OCI-LY7 (cell line): ENCODE data around the gene IGFBP4. TPM values are rescaled to one million over a fixed set of nuclear protein-coding genes. Genes with fewer than 3 reads are reported as not detected.

Experiments
- BruUV-seq: library from RNA; stranded (reverse); fragments of 400-500 nt; replicated peaks from 2 replicates; lab custom pipeline; 2021; lab: Mats Ljungman, UMichigan
- CTCF ChIA-PET: fragments of 300-600 bp; sonication (Branson Sonifier 250); formaldehyde crosslinking; loops from one replicate; lab custom pipeline; 2022; ENCODE audit warnings: antibody characterized with exemption; ENCODE audit not compliant: unreplicated experiment; lab: Charles Lee
- POLR2A ChIA-PET: fragments of 300-600 bp; sonication (Branson Sonifier 250); formaldehyde crosslinking; loops from one replicate; lab custom pipeline; 2022; ENCODE audit warnings: antibody characterized with exemption; lab: Charles Lee
- DNase-seq: peaks from one replicate; pipeline ENCODE4 v3.0.0-alpha.2; 2015; ENCODE audit warnings: low spot score
- H2AFZ ChIP-seq: fragments of 200-600 bp; sonication (generic), shearing (Covaris generic); 2 replicates; pipeline ENCODE4 v1.6.1; 2014; ENCODE audit warnings: mild to moderate bottlenecking, antibody characterized with exemption, low read length, moderate library complexity
- H3K27ac ChIP-seq: fragments of 200-600 bp; sonication (generic); 2 replicates; pipeline ENCODE4 v1.5.1; 2014; ENCODE audit warnings: mixed run types, low read depth, mild to moderate bottlenecking, moderate library complexity, low read length, inconsistent platforms; ENCODE audit not compliant: poor library complexity, severe bottlenecking
- H3K36me3 ChIP-seq: fragments of 200-600 bp; sonication (generic); 2 replicates; pipeline ENCODE4 v1.6.1; 2014; ENCODE audit warnings: mild to moderate bottlenecking, antibody characterized with exemption, low read length, moderate library complexity, mixed read lengths; ENCODE audit not compliant: insufficient read depth
- H3K4me1 ChIP-seq: fragments of 200-600 bp; sonication (generic); 2 replicates; pipeline ENCODE4 v1.5.1; 2014; ENCODE audit warnings: mild to moderate bottlenecking, low read length; ENCODE audit not compliant: insufficient read depth, poor library complexity, severe bottlenecking
- H3K4me2 ChIP-seq: fragments of 200-600 bp; sonication (generic); 2 replicates; pipeline ENCODE4 v1.6.1; 2014; ENCODE audit warnings: mild to moderate bottlenecking, low read length
- H3K4me3 ChIP-seq: fragments of 200-600 bp; sonication (generic); 2 replicates; pipeline ENCODE4 v1.5.1; 2014; ENCODE audit warnings: mild to moderate bottlenecking, low read depth, low read length; ENCODE audit not compliant: poor library complexity, severe bottlenecking
- H3K79me2 ChIP-seq: fragments of 200-600 bp; sonication (generic); 2 replicates; pipeline ENCODE4 v1.6.1; 2016; ENCODE audit warnings: low read depth, mild to moderate bottlenecking, low read length, moderate library complexity, mixed read lengths; ENCODE audit not compliant: insufficient read depth
- H3K9me2 ChIP-seq: fragments of 200-600 bp; sonication (generic); 2 replicates; pipeline ENCODE4 v1.6.1; 2016; ENCODE audit warnings: mild to moderate bottlenecking, low read length, mixed read lengths; ENCODE audit not compliant: insufficient read depth
- H3K9me3 ChIP-seq: fragments of 200-600 bp; sonication (generic); 2 replicates; pipeline ENCODE4 v1.6.1; 2014; ENCODE audit warnings: mild to moderate bottlenecking, mixed run types, low read length, mixed read lengths
- H4K20me1 ChIP-seq: fragments of 200-600 bp; sonication (generic); 2 replicates; pipeline ENCODE4 v1.6.1; 2014; ENCODE audit warnings: mild to moderate bottlenecking, antibody characterized with exemption, low read length, moderate library complexity, mixed read lengths; ENCODE audit not compliant: insufficient read depth
- EZH2phosphoT487 ChIP-seq: fragments of 200-600 bp; sonication (generic); IDR thresholded peaks from 2 replicates; pipeline ENCODE4 v1.6.1; 2018; ENCODE audit warnings: low read depth, borderline replicate concordance, mild to moderate bottlenecking, mixed run types, antibody characterized with exemption, low read length, moderate library complexity, mixed read lengths
- intact Hi-C: fragments of 100-400 bp; cut with micrococcal nuclease; formaldehyde crosslinking; loops from one replicate; pipeline ENCODE4 v1.10.0; 2022; ENCODE audit not compliant: unreplicated experiment
- total RNA-seq, 2 experiments: library from RNA; depleted of rRNA in 1 of 2; stranded (reverse); fragments of >200 nt in 1 of 2; shearing (Covaris generic) in 1 of 2; gene quantifications; 2 replicates each; pipeline ENCODE4 v1.2.3, GENCODE V29; 2014 to 2022
- TF ChIP-seq, protein P1 (sequence below): fragments of 200-600 bp; sonication (generic); conservative IDR thresholded peaks from 2 replicates; pipeline ENCODE4 v1.5.1; 2014; ENCODE audit warnings: mild to moderate bottlenecking, antibody characterized with exemption, low read length, moderate library complexity, mixed read lengths

The IGFBP4 gene
- total RNA-seq, 2 experiments from 2014 or later: not detected

DNA sequence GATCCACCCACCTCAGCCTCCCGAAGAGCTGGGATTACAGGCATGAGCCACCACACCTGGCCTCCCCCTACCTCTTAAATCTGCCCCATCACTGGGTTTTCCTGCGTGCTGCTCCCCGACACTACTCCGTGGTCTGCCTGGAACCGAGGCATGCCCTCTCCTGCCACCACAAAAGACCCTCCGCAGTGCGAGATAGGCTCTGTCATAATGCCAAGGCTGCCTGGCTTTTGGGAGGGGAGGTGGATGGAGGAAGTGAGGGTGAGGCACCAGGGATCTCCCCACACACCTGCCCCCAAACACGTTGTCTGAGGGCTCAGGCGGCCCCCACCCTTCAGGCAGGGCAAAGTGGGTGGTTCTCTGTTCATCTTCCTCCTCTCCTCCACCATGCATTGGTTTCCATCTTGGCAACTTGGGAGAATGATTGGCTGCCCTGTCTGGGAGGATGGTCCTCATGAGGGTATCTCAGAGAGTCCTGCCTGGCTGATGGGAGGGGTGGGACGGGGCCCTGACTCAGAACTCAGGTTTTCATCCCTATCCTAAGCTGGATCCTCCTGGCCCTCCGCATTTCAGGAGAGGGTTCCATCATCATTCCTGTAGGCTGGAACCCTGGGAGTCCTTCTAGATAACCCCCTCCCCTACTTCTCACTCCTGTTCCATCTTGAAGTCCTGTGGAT, 23.2 kb downstream of the IGFBP4 start:
- BruUV-seq: no TSS peak
- H2AFZ ChIP-seq: no peak overlapping the region
- ChIA-PET CTCF (no interaction called here), POLR2A (no interaction called here)
- H3K4me1 ChIP-seq: no peaks in the 10 kb centered on the region
- intact Hi-C loops: no loop called here
- no peaks in the 10 kb centered on the region for H3K9me3 ChIP-seq
- H3K27ac ChIP-seq: no peak overlapping the region
- H4K20me1 ChIP-seq: no peaks in the 10 kb centered on the region
- no peak for DNase-seq
- H3K4me2 ChIP-seq: no peak overlapping the region
- no peaks in the 10 kb centered on the region for H3K79me2 ChIP-seq
- H3K4me3 ChIP-seq: no peak overlapping the region
- H3K36me3 ChIP-seq: no peaks in the 10 kb centered on the region
- no peak for TF ChIP-seq EZH2phosphoT487
- TF ChIP-seq, protein P1, sequence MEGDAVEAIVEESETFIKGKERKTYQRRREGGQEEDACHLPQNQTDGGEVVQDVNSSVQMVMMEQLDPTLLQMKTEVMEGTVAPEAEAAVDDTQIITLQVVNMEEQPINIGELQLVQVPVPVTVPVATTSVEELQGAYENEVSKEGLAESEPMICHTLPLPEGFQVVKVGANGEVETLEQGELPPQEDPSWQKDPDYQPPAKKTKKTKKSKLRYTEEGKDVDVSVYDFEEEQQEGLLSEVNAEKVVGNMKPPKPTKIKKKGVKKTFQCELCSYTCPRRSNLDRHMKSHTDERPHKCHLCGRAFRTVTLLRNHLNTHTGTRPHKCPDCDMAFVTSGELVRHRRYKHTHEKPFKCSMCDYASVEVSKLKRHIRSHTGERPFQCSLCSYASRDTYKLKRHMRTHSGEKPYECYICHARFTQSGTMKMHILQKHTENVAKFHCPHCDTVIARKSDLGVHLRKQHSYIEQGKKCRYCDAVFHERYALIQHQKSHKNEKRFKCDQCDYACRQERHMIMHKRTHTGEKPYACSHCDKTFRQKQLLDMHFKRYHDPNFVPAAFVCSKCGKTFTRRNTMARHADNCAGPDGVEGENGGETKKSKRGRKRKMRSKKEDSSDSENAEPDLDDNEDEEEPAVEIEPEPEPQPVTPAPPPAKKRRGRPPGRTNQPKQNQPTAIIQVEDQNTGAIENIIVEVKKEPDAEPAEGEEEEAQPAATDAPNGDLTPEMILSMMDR: no peak
- H3K9me2 ChIP-seq: no peaks in the 10 kb centered on the region

DNA sequence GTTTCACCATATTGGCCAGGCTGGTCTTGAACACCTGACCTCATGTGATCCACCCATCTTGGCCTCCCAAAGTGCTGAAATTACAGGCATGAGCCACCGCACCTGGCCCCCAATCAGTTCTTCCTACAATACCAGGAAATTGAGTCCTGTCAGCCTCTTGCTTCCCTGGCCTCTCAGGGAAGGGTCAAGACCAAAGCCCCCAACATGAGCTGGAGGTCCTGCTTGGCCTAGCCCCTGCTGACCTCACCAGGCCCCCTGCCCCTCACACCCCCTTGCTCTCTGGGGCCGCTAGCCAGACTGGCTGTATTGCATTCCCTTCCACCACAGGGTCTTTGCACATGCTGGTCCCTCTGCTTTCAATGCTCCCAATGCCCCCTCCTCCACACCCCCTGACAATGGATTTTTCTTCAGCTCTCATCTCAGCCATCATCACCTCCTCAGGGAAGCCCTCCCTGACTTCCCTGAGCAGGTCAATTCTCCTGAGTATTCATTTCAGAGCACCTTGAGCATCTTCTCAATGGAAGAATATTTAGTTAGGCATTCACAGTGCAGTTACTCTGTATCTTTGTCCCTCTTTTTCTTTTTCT, 24.1 kb downstream of the IGFBP4 start:
- DNase-seq: no peak
- H3K9me3 ChIP-seq: no peaks in the 10 kb centered on the region
- ChIA-PET CTCF (interaction anchor here (0.6 kb wide), 1 partner anchor 32 kb away, joined by 3 read pairs; no protein-coding TSS in a partner anchor), POLR2A (interaction anchor here (1.0 kb wide), 1 partner anchor 12 kb away, joined by 7 read pairs; no protein-coding TSS in a partner anchor)
- TF ChIP-seq, protein P1: no peak
- no peak for TF ChIP-seq EZH2phosphoT487
- no peaks in the 10 kb centered on the region for H3K79me2 ChIP-seq
- BruUV-seq: no TSS peak
- no peaks in the 10 kb centered on the region for H3K36me3 ChIP-seq
- H3K4me2 ChIP-seq: no peak overlapping the region
- no peaks in the 10 kb centered on the region for H3K9me2 ChIP-seq
- H2AFZ ChIP-seq: no peak overlapping the region
- intact Hi-C loops: no loop called here
- H3K27ac ChIP-seq: no peak overlapping the region
- no peaks in the 10 kb centered on the region for H4K20me1 ChIP-seq
- no peaks in the 10 kb centered on the region for H3K4me1 ChIP-seq
- H3K4me3 ChIP-seq: no peak overlapping the region

DNA sequence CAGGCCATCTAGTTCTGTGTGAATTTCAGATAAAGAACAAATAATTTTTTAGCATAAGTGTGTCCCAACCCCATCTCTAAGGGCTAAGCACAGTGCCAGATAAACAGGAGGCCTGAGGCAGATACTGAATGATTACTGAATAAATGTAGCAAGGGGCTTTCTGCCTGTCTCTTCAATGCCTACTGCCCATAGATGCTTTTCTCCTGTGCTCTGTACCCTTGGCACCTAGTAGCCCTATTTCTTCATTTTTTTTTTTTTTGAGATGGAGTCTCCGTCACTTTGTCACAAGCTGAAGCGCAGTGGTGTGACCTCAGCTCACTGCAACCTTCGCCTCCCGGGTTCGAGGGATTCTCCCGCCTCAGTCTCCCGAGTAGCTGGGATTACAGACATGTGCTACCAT, 25.3 kb downstream of the IGFBP4 start:
- no peaks in the 10 kb centered on the region for H3K9me3 ChIP-seq
- POLR2A ChIA-PET: interaction anchor here (1.0 kb wide), 1 partner anchor 13 kb away, joined by 7 read pairs; no protein-coding TSS in a partner anchor
- CTCF ChIA-PET: no interaction called here

More for the DNA sequence above, 25.3 kb downstream of the IGFBP4 start:
- Histone ChIP-seq H3K4me3 (no peak overlapping the region), H2AFZ (no peak overlapping the region), H3K36me3 (no peaks in the 10 kb centered on the region), H3K9me2 (no peaks in the 10 kb centered on the region), H4K20me1 (no peaks in the 10 kb centered on the region), H3K79me2 (no peaks in the 10 kb centered on the region), H3K27ac (no peak overlapping the region), H3K4me1 (no peaks in the 10 kb centered on the region), H3K4me2 (no peak overlapping the region)
- no TSS peak for BruUV-seq
- no peak for DNase-seq
- TF ChIP-seq, protein P1: no peak
- no peak for TF ChIP-seq EZH2phosphoT487
- intact Hi-C loops: no loop called here
